IMR-90 (cell line): ENCODE data around the gene MAP4. TPM values are rescaled to one million over a fixed set of nuclear protein-coding genes. Genes with fewer than 3 reads are reported as not detected.

ENCODE experiments used
- ATAC-seq: fragments of 200-7000 bp; cut with Tn5 transposase; 2 replicates; pipeline ENCODE4 v1.9.1; 2020; ENCODE audit warnings: low read depth, mild to moderate bottlenecking, moderate library complexity
- BruUV-seq: library from RNA; stranded (reverse); fragments of 400-500 nt; replicated peaks from 2 replicates; lab custom pipeline; 2021; lab: Mats Ljungman, UMichigan
- CTCF ChIA-PET: fragments of 300-600 bp; formaldehyde crosslinking; extraction: SDS; loops from one replicate; lab custom pipeline; 2021; ENCODE audit warnings: antibody characterized with exemption; lab: Yijun Ruan, JAX
- POLR2A ChIA-PET: fragments of 300-600 bp; sonication (Branson Sonifier 250); formaldehyde crosslinking; loops from one replicate; lab custom pipeline; 2022; ENCODE audit warnings: antibody characterized with exemption; ENCODE audit not compliant: unreplicated experiment; lab: Charles Lee
- DNase-seq: peaks from one replicate; pipeline ENCODE4 v3.0.0; 2013
- H2AFZ ChIP-seq: replicated peaks from 2 replicates; pipeline ENCODE3; 2013; ENCODE audit warnings: low read length, mild to moderate bottlenecking; ENCODE audit not compliant: poor library complexity
- H2AK5ac ChIP-seq: 2 replicates; pipeline ENCODE4 v1.6.1; 2013; ENCODE audit warnings: low read depth, low read length, inconsistent platforms
- H2AK9ac ChIP-seq: replicated peaks from 2 replicates; pipeline ENCODE3; 2013; ENCODE audit warnings: mild to moderate bottlenecking, low read depth, low read length, moderate library complexity; ENCODE audit not compliant: poor library complexity
- H2BK120ac ChIP-seq: 2 replicates; pipeline ENCODE4 v1.6.1; 2013; ENCODE audit warnings: low read depth, low read length, inconsistent platforms
- H2BK15ac ChIP-seq: 3 replicates; pipeline ENCODE4 v1.6.1; 2013; ENCODE audit warnings: low read depth, low read length, inconsistent platforms
- H2BK20ac ChIP-seq: 2 replicates; pipeline ENCODE4 v1.6.1; 2013; ENCODE audit warnings: low read depth, mild to moderate bottlenecking, inconsistent platforms, low read length, moderate library complexity
- H2BK5ac ChIP-seq: 2 replicates; pipeline ENCODE4 v1.6.1; 2013; ENCODE audit warnings: mild to moderate bottlenecking, low read depth, low read length, inconsistent platforms; ENCODE audit not compliant: poor library complexity, severe bottlenecking
- H3K14ac ChIP-seq: replicated peaks from 2 replicates; pipeline ENCODE4 v1.6.1; 2013; ENCODE audit warnings: low read depth, low read length, inconsistent platforms
- H3K18ac ChIP-seq: 2 replicates; pipeline ENCODE4 v1.6.1; 2013; ENCODE audit warnings: low read depth, low read length, control low read depth
- H3K23ac ChIP-seq: 2 replicates; pipeline ENCODE4 v1.6.1; 2013; ENCODE audit warnings: low read depth, low read length, inconsistent platforms
- H3K27ac ChIP-seq: 2 replicates; pipeline ENCODE4 v1.5.1; 2013; ENCODE audit warnings: mild to moderate bottlenecking, control low read depth, low read length; ENCODE audit not compliant: insufficient read depth
- H3K27me3 ChIP-seq: 2 replicates; pipeline ENCODE4 v1.6.1; 2013; ENCODE audit warnings: low read length; ENCODE audit not compliant: control insufficient read depth, insufficient read depth
- H3K36me3 ChIP-seq: 2 replicates; pipeline ENCODE4 v1.6.1; 2013; ENCODE audit warnings: low read length, mixed read lengths; ENCODE audit not compliant: control insufficient read depth, insufficient read depth
- H3K4ac ChIP-seq: 2 replicates; pipeline ENCODE4 v1.6.1; 2013; ENCODE audit warnings: low read depth, low read length, inconsistent platforms
- H3K4me1 ChIP-seq: 2 replicates; pipeline ENCODE4 v1.6.1; 2013; ENCODE audit warnings: low read length, mixed read lengths; ENCODE audit not compliant: control insufficient read depth, insufficient read depth
- H3K4me2 ChIP-seq: 2 replicates; pipeline ENCODE4 v1.6.1; 2013; ENCODE audit warnings: low read depth, mild to moderate bottlenecking, control low read depth, low read length, moderate library complexity
- H3K4me3 ChIP-seq: 2 replicates; pipeline ENCODE4 v1.5.1; 2013; ENCODE audit warnings: low read depth, mild to moderate bottlenecking, control low read depth, low read length, moderate library complexity; ENCODE audit not compliant: insufficient read depth
- H3K56ac ChIP-seq: 2 replicates; pipeline ENCODE4 v1.6.1; 2013; ENCODE audit warnings: low read length, inconsistent platforms; ENCODE audit not compliant: insufficient read depth; ENCODE audit errors: extremely low read depth
- H3K79me1 ChIP-seq, 2 experiments: 2 replicates each; pipeline ENCODE4 v1.6.1; 2013; ENCODE audit warnings: low read length in 2 of 2, inconsistent platforms in 1 of 2, low read depth in 1 of 2
- H3K9ac ChIP-seq: 2 replicates; pipeline ENCODE4 v1.6.1; 2013; ENCODE audit warnings: low read depth, low read length, control low read depth
- H3K9me1 ChIP-seq: 2 replicates; pipeline ENCODE4 v1.6.1; 2013; ENCODE audit warnings: low read length, inconsistent platforms; ENCODE audit not compliant: insufficient read depth
- H3K9me3 ChIP-seq: 2 replicates; pipeline ENCODE4 v1.6.1; 2013; ENCODE audit warnings: low read length; ENCODE audit not compliant: control insufficient read depth, insufficient read depth
- H4K20me1 ChIP-seq: 2 replicates; pipeline ENCODE4 v1.6.1; 2013; ENCODE audit warnings: low read length, inconsistent platforms; ENCODE audit not compliant: insufficient read depth
- H4K5ac ChIP-seq: 2 replicates; pipeline ENCODE4 v1.6.1; 2013; ENCODE audit warnings: mild to moderate bottlenecking, low read depth, low read length, control low read depth
- H4K8ac ChIP-seq, 2 experiments: 2 replicates each; pipeline ENCODE4 v1.6.1; 2013; ENCODE audit warnings: low read depth in 2 of 2, low read length in 2 of 2, control low read depth in 1 of 2, inconsistent platforms in 1 of 2
- H4K91ac ChIP-seq: 2 replicates; pipeline ENCODE4 v1.6.1; 2013; ENCODE audit warnings: low read depth, low read length, inconsistent platforms; ENCODE audit not compliant: insufficient read depth
- CEBPB ChIP-seq: IDR thresholded peaks from 2 replicates; pipeline ENCODE4 v1.6.1; 2012; ENCODE audit warnings: low read depth, low read length, improper control_type of control experiment
- CHD1 ChIP-seq: IDR thresholded peaks from 2 replicates; pipeline ENCODE4 v1.6.1; 2012; ENCODE audit warnings: low read depth, low read length, improper control_type of control experiment
- MAFK ChIP-seq: IDR thresholded peaks from 2 replicates; pipeline ENCODE4 v1.6.1; 2012; ENCODE audit warnings: low read depth, low read length, improper control_type of control experiment
- MAZ ChIP-seq: IDR thresholded peaks from 2 replicates; pipeline ENCODE4 v1.6.1; 2012; ENCODE audit warnings: low read depth, mild to moderate bottlenecking, low read length, improper control_type of control experiment, moderate library complexity, borderline replicate concordance
- MXI1 ChIP-seq: IDR thresholded peaks from 2 replicates; pipeline ENCODE4 v1.6.1; 2012; ENCODE audit warnings: low read depth, mild to moderate bottlenecking, low read length, moderate library complexity, borderline replicate concordance
- NFE2L2 ChIP-seq: fragments of 150-350 bp; IDR thresholded peaks from 2 replicates; pipeline ENCODE4 v1.6.1; 2016; ENCODE audit warnings: low read depth, mild to moderate bottlenecking, low read length
- POLR2A ChIP-seq: IDR thresholded peaks from 2 replicates; pipeline ENCODE4 v1.6.1; 2012; ENCODE audit warnings: mild to moderate bottlenecking, low read depth, low read length
- RAD21 ChIP-seq: IDR thresholded peaks from 2 replicates; pipeline ENCODE4 v1.6.1; 2012; ENCODE audit warnings: low read length, improper control_type of control experiment
- RCOR1 ChIP-seq: IDR thresholded peaks from 2 replicates; pipeline ENCODE4 v1.6.1; 2012; ENCODE audit warnings: mild to moderate bottlenecking, low read length, improper control_type of control experiment; ENCODE audit not compliant: insufficient replicate concordance
- RFX5 ChIP-seq: IDR thresholded peaks from 2 replicates; pipeline ENCODE4 v1.8.0; 2012; ENCODE audit warnings: low read depth, mild to moderate bottlenecking, low read length, moderate library complexity
- WGBS, 2 experiments: methylation state at CpG; one replicate each; pipeline versions ENCODE4 v1.1.5 to v1.1.7; 2013; ENCODE audit warnings: missing lambda C conversion rate in 2 of 2; ENCODE audit not compliant: insufficient read length in 1 of 2; ENCODE audit errors: extremely low coverage in 2 of 2; 5-methylcytosine and 5-hydroxymethylcytosine counted together
- dilution Hi-C: fragments of 300-500 bp; cut with HindIII; formaldehyde crosslinking; loops from one replicate; pipeline ENCODE4 v1.14.3; 2018; ENCODE audit warnings: low sequenced_read_pairs; ENCODE audit not compliant: unreplicated experiment
- in situ Hi-C: fragments of 300-500 bp; cut with MboI; formaldehyde crosslinking; loops from 3 replicates; pipeline ENCODE4 v1.14.3; 2019; ENCODE audit warnings: low sequenced_read_pairs, inconsistent platforms, mixed read lengths
- intact Hi-C: fragments of 100-400 bp; cut with micrococcal nuclease; formaldehyde crosslinking; loops from 2 replicates; pipeline ENCODE4 v1.10.0; 2022
- polyA plus RNA-seq, 3 experiments: library from polyadenylated mRNA; depleted of rRNA; stranded (reverse); fragments of >200 nt; gene quantifications; 2 replicates each; pipeline ENCODE4 v1.2.3, GENCODE V29; 2012; ENCODE audit warnings: low replicate concordance in 1 of 3
- total RNA-seq: library from RNA; depleted of rRNA; stranded (reverse); fragments of >200 nt; gene quantifications from 2 replicates; pipeline ENCODE4 v1.2.3, GENCODE V29; 2012

MAP4 gene
- total and polyA plus RNA-seq, 2 of the 4 experiments (the other 2 are of a cell fraction): 87.8 to 216 TPM

DNA sequence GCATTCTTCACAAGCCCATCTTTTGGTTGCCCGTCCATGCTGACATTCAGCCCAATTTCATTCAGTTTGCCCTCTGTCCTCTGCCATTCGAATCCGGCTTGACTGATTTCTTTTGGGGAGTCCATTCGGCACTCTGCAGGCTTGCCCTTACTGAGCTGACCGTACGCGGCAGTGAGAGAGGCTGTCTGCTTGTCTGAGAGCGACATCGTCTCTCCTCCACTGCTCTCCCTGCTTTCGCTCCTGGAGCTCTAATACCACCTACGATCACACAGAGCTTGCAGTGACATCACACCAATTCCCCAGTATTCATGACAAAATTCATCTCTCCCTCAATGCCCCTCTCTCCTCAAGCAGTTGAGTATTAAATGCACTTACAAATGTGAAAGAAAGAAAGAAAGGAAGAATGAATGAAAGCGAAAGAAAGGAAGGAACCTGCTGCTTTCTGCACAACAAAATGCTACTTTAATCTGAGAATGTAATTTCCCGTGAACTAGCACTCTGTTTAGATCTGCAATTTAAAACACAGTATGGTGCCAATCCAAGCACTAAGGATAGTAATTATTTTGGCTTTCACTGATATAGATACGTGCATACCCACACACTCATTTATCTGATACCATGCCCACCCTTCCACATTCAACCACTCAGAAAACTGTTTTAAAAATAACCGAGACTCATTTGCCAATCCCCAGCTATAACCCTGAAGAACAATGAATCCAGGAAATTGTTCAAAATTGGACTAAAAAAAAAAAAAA lies 123.8 kb downstream of the MAP4 start:
- no peak overlapping the region for H2BK5ac ChIP-seq
- BruUV-seq: no TSS peak
- ATAC-seq (no peak), DNase-seq (no peak)
- H3K4me3 ChIP-seq: no peak overlapping the region
- peaks cover 34 to 72% of the 10 kb centered on the region in 2 experiments for H3K79me1 ChIP-seq
- H3K4me1 ChIP-seq: peaks cover 5% of the 10 kb centered on the region; the same call in 1 of the 2 replicates
- no peaks in the 10 kb centered on the region for H3K27me3 ChIP-seq
- dilution Hi-C loops (no loop called here), in situ Hi-C loops (no loop called here), intact Hi-C loops (no loop called here)
- ChIA-PET CTCF (interaction anchor here (1.4 kb wide), 1 partner anchor 265 kb away, joined by 3 read pairs; no protein-coding TSS in a partner anchor), POLR2A (no interaction called here)
- no peak overlapping the region for H2AK5ac ChIP-seq
- H4K20me1 ChIP-seq: peaks cover 12% of the 10 kb centered on the region
- H2BK120ac ChIP-seq: no peak overlapping the region
- WGBS, 2 experiments: 92% methylated on average over 11 of the region's 15 CpGs; no CpG with 5 or more reads in 1 of the 2 experiments
- no peak overlapping the region for H3K18ac ChIP-seq
- H4K5ac ChIP-seq: no peak overlapping the region
- H2BK15ac ChIP-seq: no peak overlapping the region
- no peak overlapping the region for H3K23ac ChIP-seq
- no peak overlapping the region for H3K14ac ChIP-seq
- no peak overlapping the region for H2AK9ac ChIP-seq
- no peak overlapping the region for H4K8ac ChIP-seq
- H3K9ac ChIP-seq: no peak overlapping the region
- H3K27ac ChIP-seq: no peak overlapping the region
- no peak overlapping the region for H2BK20ac ChIP-seq
- no peaks in the 10 kb centered on the region for H3K9me3 ChIP-seq
- no peak overlapping the region for H3K56ac ChIP-seq
- H3K4ac ChIP-seq: no peak overlapping the region
- H3K4me2 ChIP-seq: no peak overlapping the region
- peaks cover 20% of the 10 kb centered on the region for H3K9me1 ChIP-seq
- no peak for TF ChIP-seq RCOR1
- TF ChIP-seq NFE2L2: no peak
- TF ChIP-seq CEBPB: no peak
- TF ChIP-seq MAFK: no peak
- no peak for TF ChIP-seq POLR2A
- no peak for TF ChIP-seq RFX5
- TF ChIP-seq RAD21: no peak
- no peak for TF ChIP-seq MAZ
- TF ChIP-seq MXI1: no peak
- TF ChIP-seq CHD1: no peak
- peaks cover 43% of the 10 kb centered on the region for H3K36me3 ChIP-seq
- H2AFZ ChIP-seq: no peak overlapping the region
- no peak overlapping the region for H4K91ac ChIP-seq
